Activated CD8-positive, alpha-beta T cell treated with anti-CD3 and anti-CD28 coated beads for 36 hours (primary cell): ENCODE measurements around the gene PGC. TPM values are rescaled to one million over a fixed set of nuclear protein-coding genes. Genes with fewer than 3 reads are reported as not detected.

Source experiments
- ATAC-seq: fragments of 200-7000 bp; cut with Tn5 transposase; one replicate; pipeline ENCODE4 v1.10.0; 2021; ENCODE audit warnings: mild to moderate bottlenecking, moderate library complexity
- CTCF ChIA-PET: fragments of 350-600 bp; sonication (Branson Sonifier 250); formaldehyde crosslinking; loops from one replicate; lab custom pipeline; 2021; ENCODE audit warnings: antibody characterized with exemption; lab: Charles Lee
- POLR2A ChIA-PET: fragments of 350-600 bp; sonication (Branson Sonifier 250); formaldehyde crosslinking; loops from one replicate; lab custom pipeline; 2021; ENCODE audit warnings: antibody characterized with exemption; lab: Charles Lee
- DNase-seq: peaks from one replicate; pipeline ENCODE4 v3.0.0-alpha.2; 2020
- H3K27ac Mint-ChIP-seq: one replicate; pipeline ENCODE4 v1.8.0; 2021; ENCODE audit warnings: mild to moderate bottlenecking, mixed read lengths
- H3K27me3 Mint-ChIP-seq: one replicate; pipeline ENCODE4 v1.8.0; 2021; ENCODE audit warnings: mixed read lengths
- H3K36me3 Mint-ChIP-seq: one replicate; pipeline ENCODE4 v1.8.0; 2021; ENCODE audit warnings: low read depth, mixed read lengths
- H3K4me1 Mint-ChIP-seq: one replicate; pipeline ENCODE4 v1.8.0; 2021; ENCODE audit warnings: low read depth, mixed read lengths
- H3K4me3 Mint-ChIP-seq: one replicate; pipeline ENCODE4 v1.8.0; 2021; ENCODE audit warnings: mild to moderate bottlenecking, moderate library complexity, mixed read lengths
- H3K9me3 Mint-ChIP-seq: one replicate; pipeline ENCODE4 v1.8.0; 2021; ENCODE audit warnings: mixed read lengths
- intact Hi-C: fragments of 100-400 bp; cut with micrococcal nuclease; formaldehyde crosslinking; loops from one replicate; pipeline ENCODE4 v1.10.0; 2022
- total RNA-seq, 2 experiments: library from RNA; stranded (reverse); gene quantifications; one replicate each; pipeline ENCODE4 v1.2.3, GENCODE V29; 2021
- TF ChIP-seq, protein P1 (sequence below): fragments of 200-600 bp; IDR thresholded peaks from one replicate; pipeline ENCODE4 v1.8.0; 2022; ENCODE audit warnings: antibody characterized with exemption, mild to moderate bottlenecking

The PGC gene
- total RNA-seq, 2 experiments from 2014 or later, result not detected

DNA sequence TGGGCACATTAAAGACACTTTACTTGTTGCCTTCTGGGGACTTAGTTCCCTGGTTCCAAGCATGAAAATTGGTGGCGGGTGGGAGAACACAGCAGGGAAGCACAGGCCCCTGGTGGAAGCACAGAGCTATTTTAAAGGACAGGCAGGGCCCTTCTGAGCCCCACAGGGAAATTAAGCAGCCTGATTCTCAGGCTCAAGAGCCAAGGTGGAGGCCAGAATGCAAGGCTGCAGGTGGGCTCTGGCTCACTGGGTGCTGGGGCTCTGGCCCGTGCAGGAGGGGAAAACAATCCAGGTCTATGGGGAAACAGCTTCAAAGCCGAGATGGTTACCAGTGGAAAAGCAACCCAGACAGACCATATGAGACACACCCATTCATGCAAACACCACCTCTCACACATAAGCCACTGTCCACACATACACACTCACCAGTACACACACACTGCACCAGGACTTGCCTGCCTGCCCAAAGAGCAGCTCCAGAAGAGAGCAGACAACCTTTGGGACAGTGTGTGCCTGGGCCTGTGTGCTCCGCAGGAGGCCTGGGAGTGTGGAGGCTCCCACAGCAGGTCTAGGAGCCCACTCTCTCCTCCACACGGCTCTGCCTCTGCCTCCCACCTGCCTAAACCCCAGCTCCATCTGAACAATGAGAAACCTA is 42.4 kb downstream of the PGC start:
- no peak overlapping the region for H3K4me3 Mint-ChIP-seq
- CTCF ChIA-PET, result interaction anchor here (0.9 to 4.0 kb wide), 13 partner anchors 11 to 336 kb away, joined by 3 to 30 read pairs (median 6); partner anchors contain the start of genes TFEB and TOMM6
- no peaks in the 10 kb centered on the region for H3K9me3 Mint-ChIP-seq
- H3K27me3 Mint-ChIP-seq, result no peaks in the 10 kb centered on the region
- intact Hi-C loops, result no loop called here
- DNase-seq (no peak), ATAC-seq (no peak)
- TF ChIP-seq, protein P1, sequence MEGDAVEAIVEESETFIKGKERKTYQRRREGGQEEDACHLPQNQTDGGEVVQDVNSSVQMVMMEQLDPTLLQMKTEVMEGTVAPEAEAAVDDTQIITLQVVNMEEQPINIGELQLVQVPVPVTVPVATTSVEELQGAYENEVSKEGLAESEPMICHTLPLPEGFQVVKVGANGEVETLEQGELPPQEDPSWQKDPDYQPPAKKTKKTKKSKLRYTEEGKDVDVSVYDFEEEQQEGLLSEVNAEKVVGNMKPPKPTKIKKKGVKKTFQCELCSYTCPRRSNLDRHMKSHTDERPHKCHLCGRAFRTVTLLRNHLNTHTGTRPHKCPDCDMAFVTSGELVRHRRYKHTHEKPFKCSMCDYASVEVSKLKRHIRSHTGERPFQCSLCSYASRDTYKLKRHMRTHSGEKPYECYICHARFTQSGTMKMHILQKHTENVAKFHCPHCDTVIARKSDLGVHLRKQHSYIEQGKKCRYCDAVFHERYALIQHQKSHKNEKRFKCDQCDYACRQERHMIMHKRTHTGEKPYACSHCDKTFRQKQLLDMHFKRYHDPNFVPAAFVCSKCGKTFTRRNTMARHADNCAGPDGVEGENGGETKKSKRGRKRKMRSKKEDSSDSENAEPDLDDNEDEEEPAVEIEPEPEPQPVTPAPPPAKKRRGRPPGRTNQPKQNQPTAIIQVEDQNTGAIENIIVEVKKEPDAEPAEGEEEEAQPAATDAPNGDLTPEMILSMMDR, result no peak
- POLR2A ChIA-PET, result interaction anchor here (0.9 to 1.2 kb wide), 4 partner anchors 11 to 144 kb away, joined by 3 read pairs; no protein-coding TSS in a partner anchor
- peaks cover 34% of the 10 kb centered on the region for H3K4me1 Mint-ChIP-seq
- no peak overlapping the region for H3K27ac Mint-ChIP-seq
- H3K36me3 Mint-ChIP-seq, result peaks cover 9% of the 10 kb centered on the region

DNA sequence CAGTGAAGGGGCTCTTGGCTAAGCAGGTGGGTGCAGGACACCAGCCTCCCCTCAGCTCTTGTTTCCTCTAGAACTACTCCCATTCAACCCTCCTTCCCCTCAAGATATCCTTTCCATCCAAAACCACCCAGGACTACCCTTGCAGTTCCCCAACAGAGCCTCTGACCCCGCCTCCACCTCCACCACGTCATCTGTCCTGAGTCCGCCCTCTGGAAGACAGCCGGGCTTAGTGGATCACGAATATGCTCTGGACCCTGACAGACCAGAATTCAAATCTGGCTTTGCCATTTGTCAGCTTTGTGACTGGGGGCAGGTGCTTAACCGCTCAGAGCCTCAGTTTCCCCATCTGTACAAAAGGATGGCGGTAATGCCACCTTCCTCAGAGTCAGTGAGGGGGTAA is 43.2 kb downstream of the PGC start:
- ChIA-PET POLR2A (interaction anchor here (1.1 kb wide), 1 partner anchor 12 kb away, joined by 3 read pairs; no protein-coding TSS in a partner anchor), CTCF (interaction anchor here (3.6 to 4.0 kb wide), 2 partner anchors 12 to 30 kb away, joined by 29 to 30 read pairs; partner anchors contain the start of gene TFEB)
- H3K9me3 Mint-ChIP-seq, result no peaks in the 10 kb centered on the region
- TF ChIP-seq, protein P1, result no peak
- peaks cover 4% of the 10 kb centered on the region for H3K36me3 Mint-ChIP-seq
- H3K27ac Mint-ChIP-seq, result no peak overlapping the region
- H3K27me3 Mint-ChIP-seq, result no peaks in the 10 kb centered on the region
- H3K4me3 Mint-ChIP-seq, result no peak overlapping the region
- intact Hi-C loops, result no loop called here
- DNase-seq, result no peak
- ATAC-seq, result no peak
- peaks cover 34% of the 10 kb centered on the region for H3K4me1 Mint-ChIP-seq

DNA sequence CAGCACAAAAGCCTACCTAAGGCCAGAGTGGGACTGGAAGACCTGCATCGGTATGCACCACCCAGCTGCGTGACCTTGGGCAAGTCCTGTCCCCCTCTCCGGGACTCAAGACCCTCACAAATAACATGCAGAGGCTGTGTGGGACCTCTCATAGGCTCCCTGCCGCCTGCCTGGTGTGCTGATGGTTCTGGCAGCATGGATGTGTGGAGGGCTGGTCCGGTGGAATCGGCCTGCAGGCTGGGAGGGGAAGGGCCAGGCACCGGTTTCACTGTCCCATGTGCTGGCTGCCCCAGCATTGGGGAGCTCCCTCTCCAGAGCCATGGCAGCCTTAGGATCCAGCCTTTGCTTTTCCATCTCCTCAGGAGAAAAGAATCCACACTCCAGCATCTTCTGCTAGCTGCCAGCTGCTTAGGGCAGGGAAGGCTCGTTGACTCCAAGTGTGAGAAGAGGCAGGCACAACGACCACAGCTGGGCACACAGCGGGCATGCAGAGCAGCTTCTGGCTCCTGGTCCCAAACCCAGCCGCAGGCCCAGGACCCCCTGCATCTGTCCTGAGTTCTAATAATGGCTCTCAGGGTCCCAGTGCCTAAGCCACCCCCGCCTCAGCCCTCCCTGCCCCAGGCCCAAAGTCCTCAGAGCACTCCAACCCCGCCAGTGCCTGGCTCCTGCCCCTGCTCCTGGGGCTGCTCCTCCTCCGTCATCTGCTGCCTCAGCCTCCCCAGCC is 44.3 kb downstream of the PGC start:
- no peaks in the 10 kb centered on the region for H3K36me3 Mint-ChIP-seq

DNA sequence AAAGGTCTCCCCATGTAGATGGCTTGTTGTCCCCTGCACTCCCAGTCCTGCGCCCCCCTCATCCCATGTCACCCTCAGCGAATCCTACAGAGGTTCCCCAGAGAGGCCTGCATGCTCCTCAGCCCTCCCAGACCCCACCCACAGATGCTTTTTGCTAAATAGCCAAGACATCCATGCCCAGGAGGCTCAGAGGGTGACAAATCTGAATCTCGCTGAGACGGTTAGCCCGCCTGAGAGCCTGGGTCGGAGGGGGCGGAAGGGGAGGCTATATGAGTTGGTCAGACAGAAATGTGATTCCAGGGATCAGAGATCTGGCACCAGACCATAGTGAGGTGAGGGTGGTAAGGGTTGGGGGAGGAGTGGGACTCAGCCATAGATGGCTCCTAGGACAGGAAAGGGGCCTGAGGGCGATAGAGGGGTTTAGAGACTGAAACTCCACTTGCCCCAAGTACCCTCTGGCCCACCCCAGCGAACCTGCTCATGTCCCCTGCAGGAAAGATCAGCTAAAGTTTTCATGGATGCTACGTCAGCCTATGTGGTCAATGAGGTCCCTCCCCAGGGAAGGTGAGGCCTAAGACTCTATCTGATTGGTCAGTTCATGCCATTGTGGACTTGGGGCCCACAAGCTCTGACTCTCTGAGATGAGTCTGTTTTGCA is 45.0 kb downstream of the PGC start:
- Mint-ChIP-seq H3K9me3 (no peaks in the 10 kb centered on the region), H3K36me3 (no peaks in the 10 kb centered on the region), H3K4me1 (peaks cover 19% of the 10 kb centered on the region), H3K27ac (no peak overlapping the region), H3K27me3 (no peaks in the 10 kb centered on the region), H3K4me3 (no peak overlapping the region)
- no peak for DNase-seq
- POLR2A ChIA-PET, result no interaction called here
- TF ChIP-seq, protein P1, result no peak
- intact Hi-C loops, result no loop called here
- no peak for ATAC-seq
- CTCF ChIA-PET, result no interaction called here

More for the DNA sequence above, 44.3 kb downstream of the PGC start:
- TF ChIP-seq, protein P1, result no peak
- Mint-ChIP-seq H3K27ac (no peak overlapping the region), H3K9me3 (no peaks in the 10 kb centered on the region), H3K4me3 (no peak overlapping the region), H3K27me3 (no peaks in the 10 kb centered on the region), H3K4me1 (peaks cover 26% of the 10 kb centered on the region)
- ChIA-PET POLR2A (no interaction called here), CTCF (no interaction called here)
- intact Hi-C loops, result no loop called here
- DNase-seq (no peak), ATAC-seq (no peak)
